Liver (tissue), 9 donors: Measurements from ENCODE around the gene ZDHHC18. TPM values are rescaled to one million over a fixed set of nuclear protein-coding genes. Genes with fewer than 3 reads are reported as not detected.

Experiments
- DNase-seq: peaks from one replicate; pipeline ENCODE4 v3.0.0-alpha.2; 2017; ENCODE audit warnings: low spot score
- H3K27ac ChIP-seq, 2 donors: one replicate each; pipeline ENCODE4 v1.7.0; 2013; ENCODE audit warnings: inconsistent platforms in 2 of 2, low read length in 2 of 2, control low read depth in 1 of 2, low read depth in 1 of 2, mild to moderate bottlenecking in 1 of 2
- H3K27me3 ChIP-seq, 4 donors: one replicate each; pipeline versions ENCODE4 v1.6.1 to v1.7.0; 2013; ENCODE audit warnings: low read length in 3 of 4, inconsistent platforms in 1 of 4, mild to moderate bottlenecking in 1 of 4, moderate library complexity in 1 of 4; ENCODE audit not compliant: control insufficient read depth in 4 of 4, insufficient read depth in 4 of 4
- H3K36me3 ChIP-seq, 4 donors: one replicate each; pipeline versions ENCODE4 v1.6.1 to v1.7.0; 2013; ENCODE audit warnings: low read length in 3 of 4, mild to moderate bottlenecking in 3 of 4, low read depth in 1 of 4, moderate library complexity in 1 of 4; ENCODE audit not compliant: control insufficient read depth in 4 of 4, insufficient read depth in 3 of 4
- H3K4me1 ChIP-seq, 4 donors: one replicate each; pipeline versions ENCODE4 v1.6.1 to v1.7.0; 2013; ENCODE audit warnings: low read length in 3 of 4, mild to moderate bottlenecking in 3 of 4, moderate library complexity in 1 of 4; ENCODE audit not compliant: control insufficient read depth in 4 of 4, insufficient read depth in 4 of 4
- H3K4me3 ChIP-seq, 3 donors: one replicate each; pipeline versions ENCODE4 v1.6.1 to v1.7.0; 2013; ENCODE audit warnings: low read length in 3 of 3, control low read depth in 1 of 3, low read depth in 1 of 3, mild to moderate bottlenecking in 1 of 3
- H3K9ac ChIP-seq, 2 donors: one replicate each; pipeline ENCODE4 v1.7.0; 2013; ENCODE audit warnings: low read length in 2 of 2, mild to moderate bottlenecking in 2 of 2, moderate library complexity in 2 of 2, control low read depth in 1 of 2, low read depth in 1 of 2
- H3K9me3 ChIP-seq, 4 donors: one replicate each; pipeline versions ENCODE4 v1.6.1 to v1.7.0; 2013; ENCODE audit warnings: low read length in 3 of 4; ENCODE audit not compliant: control insufficient read depth in 4 of 4
- ATF3 ChIP-seq: IDR thresholded peaks from 2 replicates; pipeline ENCODE4 v1.6.1; 2016; ENCODE audit warnings: antibody characterized with exemption
- CTCF ChIP-seq: fragments of 150-350 bp; IDR thresholded peaks from 2 replicates; pipeline ENCODE4 v1.5.1; 2017; ENCODE audit warnings: improper control_type of control experiment, low read depth, low read length; ENCODE audit not compliant: missing input control
- EGR1 ChIP-seq, 2 donors: IDR thresholded peaks; 2 replicates each; pipeline ENCODE4 v1.6.1; 2016 to 2018; ENCODE audit warnings: antibody characterized with exemption in 2 of 2, low read depth in 2 of 2
- FOXA1 ChIP-seq: IDR thresholded peaks from 2 replicates; pipeline ENCODE4 v1.6.1; 2016; ENCODE audit warnings: antibody characterized with exemption
- FOXA2 ChIP-seq: IDR thresholded peaks from 2 replicates; pipeline ENCODE4 v1.6.1; 2016; ENCODE audit warnings: antibody characterized with exemption
- GABPA ChIP-seq, 2 donors: IDR thresholded peaks in 1 of 2; conservative IDR thresholded peaks in 1 of 2; 2 replicates each; pipeline ENCODE4 v1.6.1; 2016; ENCODE audit warnings: antibody characterized with exemption in 2 of 2, mild to moderate bottlenecking in 1 of 2, moderate library complexity in 1 of 2
- HNF4A ChIP-seq, 2 donors: conservative IDR thresholded peaks; 2 replicates each; pipeline ENCODE4 v1.6.1; 2016; ENCODE audit warnings: antibody characterized with exemption in 2 of 2, mild to moderate bottlenecking in 2 of 2
- HNF4G ChIP-seq: IDR thresholded peaks from 2 replicates; pipeline ENCODE4 v1.6.1; 2016; ENCODE audit warnings: antibody characterized with exemption
- JUND ChIP-seq, 2 donors: IDR thresholded peaks; 2 replicates each; pipeline ENCODE4 v1.6.1; 2016; ENCODE audit warnings: antibody characterized with exemption in 2 of 2
- MAX ChIP-seq: IDR thresholded peaks from 2 replicates; pipeline ENCODE4 v1.6.1; 2016; ENCODE audit warnings: antibody characterized with exemption
- NR2F2 ChIP-seq: IDR thresholded peaks from 2 replicates; pipeline ENCODE4 v1.6.1; 2016; ENCODE audit warnings: antibody characterized with exemption
- RAD21 ChIP-seq, 2 donors: IDR thresholded peaks; 2 replicates each; pipeline ENCODE4 v1.6.1; 2016; ENCODE audit warnings: antibody characterized with exemption in 2 of 2, mild to moderate bottlenecking in 2 of 2
- REST ChIP-seq: IDR thresholded peaks from 2 replicates; pipeline ENCODE4 v1.6.1; 2016; ENCODE audit warnings: antibody characterized with exemption, mild to moderate bottlenecking
- RXRA ChIP-seq, 2 donors: IDR thresholded peaks; 2 replicates each; pipeline ENCODE4 v1.6.1; 2017 to 2018; ENCODE audit warnings: antibody characterized with exemption in 2 of 2, mild to moderate bottlenecking in 1 of 2
- SP1 ChIP-seq: IDR thresholded peaks from 2 replicates; pipeline ENCODE4 v1.6.1; 2018; ENCODE audit warnings: antibody characterized with exemption, mild to moderate bottlenecking
- TAF1 ChIP-seq: conservative IDR thresholded peaks from 2 replicates; pipeline ENCODE4 v1.6.1; 2016; ENCODE audit warnings: antibody characterized with exemption, mild to moderate bottlenecking
- YY1 ChIP-seq: IDR thresholded peaks from 2 replicates; pipeline ENCODE4 v1.6.1; 2016; ENCODE audit warnings: antibody characterized with exemption, mild to moderate bottlenecking
- ZBTB33 ChIP-seq: IDR thresholded peaks from 2 replicates; pipeline ENCODE4 v1.6.1; 2016; ENCODE audit warnings: antibody characterized with exemption
- WGBS: extraction: QIAGEN DNeasy Blood & Tissue Kit; methylation state at CpG from one replicate; pipeline ENCODE4 v1.1.7; 2013; 5-methylcytosine and 5-hydroxymethylcytosine counted together
- polyA plus RNA-seq, 2 donors: library from polyadenylated mRNA; stranded (reverse) in 1 of 2; unstranded in 1 of 2; fragments of 200-250 nt in 1 of 2; fragments of >200 nt in 1 of 2; fragmentation: Nextera tagmentation in 1 of 2; extraction: Ambion mirVana in 1 of 2; gene quantifications; one replicate each; pipeline versions ENCODE4 v1.2.1 to v1.2.3, GENCODE V29; 2013 to 2015
- total RNA-seq, 2 donors: library from RNA; depleted of rRNA; stranded (reverse); fragments of >200 nt; gene quantifications; one replicate each; pipeline ENCODE4 v1.2.3, GENCODE V29; 2014
- donor health status: healthy.
- donor health status: healthy.
- donor health status: healthy.
- donor health status: healthy.
- donor health status: healthy.

The ZDHHC18 gene
- total and polyA plus RNA-seq, 4 donors, result 2.6 to 9.2 (median 7.9) TPM

- H3K4me3 ChIP-seq, result no peak overlapping the region
- no peaks in the 10 kb centered on the region for H3K27me3 ChIP-seq
- peak overlapping the region; percentile 47 to 63 for H3K9ac ChIP-seq
- TF ChIP-seq RAD21 (IDR thresholded peaks at IDR 0.05), result peak in 1 of 2 donors; percentile 48
- no peak for TF ChIP-seq TAF1
- TF ChIP-seq SP1, result peak; percentile 11
- peak; percentile 10 to 17 for TF ChIP-seq EGR1 (IDR thresholded peaks at IDR 0.05; ENCODE audit: low read depth in 2 of 2)
- no peak for TF ChIP-seq FOXA1
- peak; percentile 58 for TF ChIP-seq MAX
- H3K9me3 ChIP-seq, result no peaks in the 10 kb centered on the region
- H3K27ac ChIP-seq, result peak overlapping the region; percentile 99 to 100
- DNase-seq, result no peak
- H3K36me3 ChIP-seq, result no peaks in the 10 kb centered on the region
- H3K4me1 ChIP-seq, result peaks cover 13 to 78% (median 60%) of the 10 kb centered on the region in 4 donors
- WGBS, result 71% methylated on average over 5 of the region's 5 CpGs
Measured at GRCh38 chr1:26785611-26786436, 40.7 kb upstream of the ZDHHC18 start.

- peak; percentile 82 for DNase-seq
- no peaks in the 10 kb centered on the region for H3K36me3 ChIP-seq
- peaks cover 13 to 83% (median 54%) of the 10 kb centered on the region in 4 donors for H3K4me1 ChIP-seq
- no peaks in the 10 kb centered on the region for H3K27me3 ChIP-seq
- peak overlapping the region; percentile 74 to 94 (median 75) for H3K4me3 ChIP-seq
- WGBS, result 4% methylated on average over 12 of the region's 12 CpGs
- no peaks in the 10 kb centered on the region for H3K9me3 ChIP-seq
- H3K27ac ChIP-seq, result peak overlapping the region; percentile 99 to 100
- peak overlapping the region; percentile 95 to 99 for H3K9ac ChIP-seq
- TF ChIP-seq ZBTB33, result peak; percentile 15
- peak; percentile 79 for TF ChIP-seq TAF1
- TF ChIP-seq JUND (IDR thresholded peaks at IDR 0.05), result peak; percentile 19 to 41
- TF ChIP-seq HNF4G, result peak; percentile 6
- TF ChIP-seq FOXA1, result no peak
- peak; percentile 55 to 70 for TF ChIP-seq RXRA (IDR thresholded peaks at IDR 0.05)
- TF ChIP-seq GABPA (IDR thresholded peaks at IDR 0.05 in 1 of 2, conservative IDR thresholded peaks at IDR 0.05 in 1 of 2), result no peak
- no peak for TF ChIP-seq CTCF
- peak; percentile 79 for TF ChIP-seq REST
- peak; percentile 39 for TF ChIP-seq MAX
- peak; percentile 15 to 31 for TF ChIP-seq HNF4A (conservative IDR thresholded peaks at IDR 0.05)
- no peak for TF ChIP-seq FOXA2
- TF ChIP-seq RAD21 (IDR thresholded peaks at IDR 0.05), result peak; percentile 34 to 61
- peak; percentile 43 for TF ChIP-seq NR2F2
- peak in 1 of 2 donors; percentile 28 for TF ChIP-seq EGR1 (IDR thresholded peaks at IDR 0.05; ENCODE audit: low read depth in 2 of 2)
- TF ChIP-seq YY1, result no peak
- no peak for TF ChIP-seq ATF3
- peak; percentile 67 for TF ChIP-seq SP1
Measured at GRCh38 chr1:26786437-26787380, 39.8 kb upstream of the ZDHHC18 start.
